Muscle layer of colon (tissue), 2 donors: ENCODE results near the gene XIRP2.

ENCODE experiments used
- H3K27ac ChIP-seq: one replicate; pipeline ENCODE4 v1.7.0; 2013; ENCODE audit warnings: low read depth, mild to moderate bottlenecking, low read length, moderate library complexity
- H3K27me3 ChIP-seq, 2 donors: one replicate each; pipeline ENCODE4 v1.7.0; 2013; ENCODE audit warnings: low read length in 2 of 2, mild to moderate bottlenecking in 2 of 2; ENCODE audit not compliant: insufficient read depth in 2 of 2, control insufficient read depth in 1 of 2
- H3K36me3 ChIP-seq: one replicate; pipeline ENCODE4 v1.7.0; 2013; ENCODE audit warnings: mild to moderate bottlenecking, low read length; ENCODE audit not compliant: insufficient read depth
- H3K4me1 ChIP-seq: one replicate; pipeline ENCODE4 v1.7.0; 2013; ENCODE audit warnings: mild to moderate bottlenecking, low read length; ENCODE audit not compliant: insufficient read depth
- H3K4me3 ChIP-seq, 2 donors: one replicate each; pipeline ENCODE4 v1.7.0; 2013; ENCODE audit warnings: low read length in 2 of 2, low read depth in 1 of 2, mild to moderate bottlenecking in 1 of 2, moderate library complexity in 1 of 2
- H3K9ac ChIP-seq: one replicate; pipeline ENCODE4 v1.7.0; 2013; ENCODE audit warnings: low read length
- H3K9me3 ChIP-seq: one replicate; pipeline ENCODE4 v1.7.0; 2013; ENCODE audit warnings: mild to moderate bottlenecking, low read length
- donor health status: abdominal sarcoma.
- donor health status: Adenocarcinoma of cecum.

The XIRP2 gene

GRCh38 chr2:167297292-167297691, 409.0 kb downstream of the XIRP2 start:
- Histone ChIP-seq H3K36me3 (no peaks in the 10 kb centered on the region), H3K9ac (no peak overlapping the region), H3K4me3 (no peak overlapping the region), H3K27ac (no peak overlapping the region), H3K4me1 (peaks cover 5% of the 10 kb centered on the region), H3K9me3 (no peaks in the 10 kb centered on the region), H3K27me3 (peaks cover 0 to 6% of the 10 kb centered on the region in 2 donors)

- peaks cover 5% of the 10 kb centered on the region for H3K4me1 ChIP-seq
- no peaks in the 10 kb centered on the region for H3K9me3 ChIP-seq
- H3K27me3 ChIP-seq = peaks cover 0 to 6% of the 10 kb centered on the region in 2 donors
- no peak overlapping the region for H3K27ac ChIP-seq
- H3K9ac ChIP-seq = no peak overlapping the region
- no peaks in the 10 kb centered on the region for H3K36me3 ChIP-seq
- H3K4me3 ChIP-seq = no peak overlapping the region
Measured at GRCh38 chr2:167298017-167298416, 409.7 kb downstream of the XIRP2 start.
